HCT116 (cell line): Measurements from ENCODE around the gene ZNF750. TPM values are rescaled to one million over a fixed set of nuclear protein-coding genes. Genes with fewer than 3 reads are reported as not detected.

Experiments
- ATAC-seq: fragments of 200-7000 bp; cut with Tn5 transposase; 2 replicates; pipeline ENCODE4 v1.9.1; 2020; ENCODE audit warnings: mild to moderate bottlenecking, moderate library complexity
- BruUV-seq: library from RNA; stranded (reverse); fragments of 400-500 nt; replicated peaks from 2 replicates; lab custom pipeline; 2021; lab: Mats Ljungman, UMichigan
- CTCF ChIA-PET: fragments of 300-600 bp; sonication (Branson Sonifier 250); formaldehyde crosslinking; loops from one replicate; lab custom pipeline; 2021; ENCODE audit warnings: antibody characterized with exemption; lab: Charles Lee
- POLR2A ChIA-PET: fragments of 300-600, 350-600 bp; sonication (Branson Sonifier 250); formaldehyde crosslinking; loops from one replicate; lab custom pipeline; 2021; ENCODE audit warnings: antibody characterized with exemption; lab: Charles Lee
- RAD21 ChIA-PET, 2 experiments: fragments of 300-600 bp; sonication (Branson Sonifier 250); formaldehyde crosslinking; loops; one replicate each; lab custom pipeline; 2023; ENCODE audit warnings: low total read pairs in 2 of 2; ENCODE audit not compliant: uncharacterized antibody in 2 of 2, unreplicated experiment in 2 of 2, low non-redundant PET in 1 of 2; lab: Charles Lee
- DNase-seq: peaks from one replicate; pipeline ENCODE4 v3.0.0-alpha.2; 2010; ENCODE audit warnings: low read depth, low spot score
- H2AFZ ChIP-seq: fragments of 200-600 bp; shearing (Covaris generic), sonication (generic); 2 replicates; pipeline ENCODE4 v1.6.1; 2017; ENCODE audit warnings: low read depth, mixed run types, mixed read lengths, antibody characterized with exemption, low read length; ENCODE audit not compliant: poor library complexity, severe bottlenecking
- H3K27ac ChIP-seq: 2 replicates; pipeline ENCODE4 v1.5.1; 2012; ENCODE audit warnings: low read depth, low read length
- H3K27me3 ChIP-seq: fragments of 200-600 bp; sonication (generic); 2 replicates; pipeline ENCODE4 v1.6.1; 2016; ENCODE audit warnings: mixed run types, low read length, mixed read lengths; ENCODE audit not compliant: insufficient read depth
- H3K36me3 ChIP-seq, 2 experiments: fragments of 200-500 bp in 1 of 2; fragments of 200-600 bp in 1 of 2; sonication (Bioruptor generic) in 1 of 2; sonication (generic) in 1 of 2; 2 replicates each; pipeline versions ENCODE4 v1.5.1 to v1.6.1; 2014 to 2016; ENCODE audit warnings: low read length in 2 of 2, inconsistent platforms in 1 of 2, mixed read lengths in 1 of 2, mixed run types in 1 of 2; ENCODE audit not compliant: insufficient read depth in 2 of 2, control insufficient read depth in 1 of 2
- H3K4me1 ChIP-seq, 2 experiments: fragments of 200-600 bp in 1 of 2; sonication (generic) in 1 of 2; 2 replicates each; pipeline versions ENCODE4 v1.5.1 to v1.6.1; 2012 to 2017; ENCODE audit warnings: low read length in 2 of 2, inconsistent platforms in 1 of 2, mild to moderate bottlenecking in 1 of 2, mixed read lengths in 1 of 2, mixed run types in 1 of 2, moderate library complexity in 1 of 2; ENCODE audit not compliant: insufficient read depth in 2 of 2, control insufficient read depth in 1 of 2
- H3K4me2 ChIP-seq: fragments of 200-600 bp; sonication (generic); 2 replicates; pipeline ENCODE4 v1.6.1; 2017; ENCODE audit warnings: mixed run types, low read length, mixed read lengths
- H3K4me3 ChIP-seq, 2 experiments: fragments of 200-600 bp in 1 of 2; sonication (generic) in 1 of 2; replicated peaks in 1 of 2; 2 replicates each; pipeline ENCODE4 v1.5.1; 2011 to 2016; ENCODE audit warnings: low read length in 2 of 2, control low read depth in 1 of 2, low read depth in 1 of 2, mild to moderate bottlenecking in 1 of 2, mixed read lengths in 1 of 2, mixed run types in 1 of 2
- H3K79me2 ChIP-seq: fragments of 200-600 bp; sonication (generic); 2 replicates; pipeline ENCODE4 v1.6.1; 2017; ENCODE audit warnings: mild to moderate bottlenecking, mixed run types, low read length, moderate library complexity, mixed read lengths; ENCODE audit not compliant: insufficient read depth
- H3K9ac ChIP-seq: fragments of 200-600 bp; sonication (generic); 2 replicates; pipeline ENCODE4 v1.6.1; 2016; ENCODE audit warnings: low read length, mixed read lengths
- H3K9me2 ChIP-seq: fragments of 200-600 bp; sonication (generic), shearing (Covaris generic); 2 replicates; pipeline ENCODE4 v1.6.1; 2017; ENCODE audit warnings: mixed run types, mild to moderate bottlenecking, moderate library complexity; ENCODE audit not compliant: insufficient read depth
- H3K9me3 ChIP-seq, 2 experiments: fragments of 200-500 bp in 1 of 2; fragments of 200-600 bp in 1 of 2; sonication (Bioruptor generic) in 1 of 2; sonication (generic) in 1 of 2; 2 replicates each; pipeline ENCODE4 v1.6.1; 2014 to 2017; ENCODE audit warnings: low read length in 2 of 2, mixed read lengths in 2 of 2, inconsistent platforms in 1 of 2, low read depth in 1 of 2, mild to moderate bottlenecking in 1 of 2, mixed run types in 1 of 2, moderate library complexity in 1 of 2; ENCODE audit not compliant: control insufficient read depth in 1 of 2, insufficient read depth in 1 of 2
- H4K20me1 ChIP-seq: fragments of 200-600 bp; sonication (generic), shearing (Covaris generic); 2 replicates; pipeline ENCODE4 v1.6.1; 2017; ENCODE audit warnings: mixed run types, mild to moderate bottlenecking, moderate library complexity; ENCODE audit not compliant: insufficient read depth
- ATF3 ChIP-seq: IDR thresholded peaks from 2 replicates; pipeline ENCODE4 v1.6.1; 2012
- CBX3 ChIP-seq: IDR thresholded peaks from 2 replicates; pipeline ENCODE4 v1.6.1; 2012; ENCODE audit warnings: low read depth
- CEBPB ChIP-seq: IDR thresholded peaks from 2 replicates; pipeline ENCODE4 v1.6.1; 2012; ENCODE audit warnings: low read depth
- EZH2 ChIP-seq: fragments of 200-600 bp; sonication (generic); IDR thresholded peaks from 2 replicates; pipeline ENCODE4 v1.6.1; 2017; ENCODE audit warnings: antibody characterized with exemption, mixed run types
- EZH2phosphoT487 ChIP-seq: fragments of 200-600 bp; IDR thresholded peaks from 2 replicates; pipeline ENCODE4 v1.6.1; 2018; ENCODE audit warnings: antibody characterized with exemption, borderline replicate concordance
- FOSL1 ChIP-seq: IDR thresholded peaks from 2 replicates; pipeline ENCODE4 v1.6.1; 2012; ENCODE audit warnings: low read depth
- MAX ChIP-seq: IDR thresholded peaks from 2 replicates; pipeline ENCODE4 v1.6.1; 2012
- POLR2A ChIP-seq: IDR thresholded peaks from 2 replicates; pipeline ENCODE4 v1.7.0; 2011; ENCODE audit warnings: borderline replicate concordance; ENCODE audit not compliant: insufficient read depth, insufficient read length; ENCODE audit errors: extremely low read depth
- POLR2AphosphoS5 ChIP-seq: IDR thresholded peaks from 2 replicates; pipeline ENCODE4 v1.6.1; 2011; ENCODE audit warnings: mild to moderate bottlenecking, low read depth, low read length, moderate library complexity
- RAD21 ChIP-seq: IDR thresholded peaks from 2 replicates; pipeline ENCODE4 v1.6.1; 2012; ENCODE audit warnings: low read depth, mild to moderate bottlenecking
- SIN3A ChIP-seq: IDR thresholded peaks from 2 replicates; pipeline ENCODE4 v1.6.1; 2012; ENCODE audit warnings: low read depth
- SP1 ChIP-seq: IDR thresholded peaks from 2 replicates; pipeline ENCODE4 v1.6.1; 2012; ENCODE audit warnings: low read depth
- SRF ChIP-seq: IDR thresholded peaks from 2 replicates; pipeline ENCODE4 v1.6.1; 2012; ENCODE audit warnings: low read depth
- YY1 ChIP-seq: IDR thresholded peaks from 2 replicates; pipeline ENCODE4 v1.6.1; 2011; ENCODE audit warnings: low read length, low read depth, moderate library complexity, mild to moderate bottlenecking; ENCODE audit not compliant: insufficient replicate concordance; ENCODE audit errors: extremely low read depth
- intact Hi-C: fragments of 100-400 bp; cut with micrococcal nuclease; formaldehyde crosslinking; loops from 2 replicates; pipeline ENCODE4 v1.10.0; 2022
- total RNA-seq: library from RNA; stranded (reverse); gene quantifications from one replicate; pipeline ENCODE4 v1.2.1, GENCODE V29; 2021; ENCODE audit not compliant: unreplicated experiment
- TF ChIP-seq, protein P1 (sequence below): IDR thresholded peaks from 2 replicates; pipeline ENCODE4 v1.6.1; 2012; ENCODE audit warnings: low read depth
- TF ChIP-seq, protein P2 (sequence below), 3 experiments: fragments of 200-600 bp in 1 of 3; sonication (generic) in 1 of 3; IDR thresholded peaks in 2 of 3; conservative IDR thresholded peaks in 1 of 3; 2 replicates each; pipeline ENCODE4 v1.5.1; 2012 to 2017; ENCODE audit warnings: low read depth in 2 of 3, low read length in 2 of 3, antibody characterized with exemption in 1 of 3, borderline replicate concordance in 1 of 3, control low read depth in 1 of 3, mild to moderate bottlenecking in 1 of 3, mixed read lengths in 1 of 3, mixed run types in 1 of 3, moderate library complexity in 1 of 3; ENCODE audit not compliant: insufficient read depth in 1 of 3
- TF ChIP-seq, protein P3 (sequence below): IDR thresholded peaks from 2 replicates; pipeline ENCODE4 v1.6.1; 2011; ENCODE audit warnings: mild to moderate bottlenecking, low read length, moderate library complexity; ENCODE audit not compliant: insufficient replicate concordance; ENCODE audit errors: extremely low read depth

ZNF750 gene
- total RNA-seq, 1 experiment from 2014 or later = not detected

GRCh38 chr17:82849076-82849945 lies 9.5 kb upstream of the ZNF750 start:
- Histone ChIP-seq H3K4me1 (peaks cover 2 to 8% of the 10 kb centered on the region in 2 experiments; a peak in 2 of 4 replicates), H4K20me1 (no peaks in the 10 kb centered on the region), H3K27me3 (no peaks in the 10 kb centered on the region), H3K4me2 (no peak overlapping the region), H3K79me2 (peaks cover 16% of the 10 kb centered on the region), H3K9me2 (no peaks in the 10 kb centered on the region), H3K9me3 (no peaks in the 10 kb centered on the region), H3K4me3 (no peak overlapping the region), H3K9ac (no peak overlapping the region), H3K36me3 (peaks cover 0 to 4% of the 10 kb centered on the region in 2 experiments; a peak in 3 of 4 replicates), H2AFZ (no peak overlapping the region), H3K27ac (no peak overlapping the region)
- CTCF ChIA-PET = no interaction called here
- intact Hi-C loops = no loop called here
- POLR2A ChIA-PET = no interaction called here
- RAD21 ChIA-PET = no interaction called here
- no peak for DNase-seq
- BruUV-seq = no TSS peak
- ATAC-seq = no peak
- no peak for TF ChIP-seq POLR2AphosphoS5
- TF ChIP-seq, protein P1, sequence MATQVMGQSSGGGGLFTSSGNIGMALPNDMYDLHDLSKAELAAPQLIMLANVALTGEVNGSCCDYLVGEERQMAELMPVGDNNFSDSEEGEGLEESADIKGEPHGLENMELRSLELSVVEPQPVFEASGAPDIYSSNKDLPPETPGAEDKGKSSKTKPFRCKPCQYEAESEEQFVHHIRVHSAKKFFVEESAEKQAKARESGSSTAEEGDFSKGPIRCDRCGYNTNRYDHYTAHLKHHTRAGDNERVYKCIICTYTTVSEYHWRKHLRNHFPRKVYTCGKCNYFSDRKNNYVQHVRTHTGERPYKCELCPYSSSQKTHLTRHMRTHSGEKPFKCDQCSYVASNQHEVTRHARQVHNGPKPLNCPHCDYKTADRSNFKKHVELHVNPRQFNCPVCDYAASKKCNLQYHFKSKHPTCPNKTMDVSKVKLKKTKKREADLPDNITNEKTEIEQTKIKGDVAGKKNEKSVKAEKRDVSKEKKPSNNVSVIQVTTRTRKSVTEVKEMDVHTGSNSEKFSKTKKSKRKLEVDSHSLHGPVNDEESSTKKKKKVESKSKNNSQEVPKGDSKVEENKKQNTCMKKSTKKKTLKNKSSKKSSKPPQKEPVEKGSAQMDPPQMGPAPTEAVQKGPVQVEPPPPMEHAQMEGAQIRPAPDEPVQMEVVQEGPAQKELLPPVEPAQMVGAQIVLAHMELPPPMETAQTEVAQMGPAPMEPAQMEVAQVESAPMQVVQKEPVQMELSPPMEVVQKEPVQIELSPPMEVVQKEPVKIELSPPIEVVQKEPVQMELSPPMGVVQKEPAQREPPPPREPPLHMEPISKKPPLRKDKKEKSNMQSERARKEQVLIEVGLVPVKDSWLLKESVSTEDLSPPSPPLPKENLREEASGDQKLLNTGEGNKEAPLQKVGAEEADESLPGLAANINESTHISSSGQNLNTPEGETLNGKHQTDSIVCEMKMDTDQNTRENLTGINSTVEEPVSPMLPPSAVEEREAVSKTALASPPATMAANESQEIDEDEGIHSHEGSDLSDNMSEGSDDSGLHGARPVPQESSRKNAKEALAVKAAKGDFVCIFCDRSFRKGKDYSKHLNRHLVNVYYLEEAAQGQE = no peak
- TF ChIP-seq MAX = no peak
- no peak for TF ChIP-seq YY1
- TF ChIP-seq CEBPB = no peak
- no peak for TF ChIP-seq SP1
- TF ChIP-seq CBX3 = no peak
- TF ChIP-seq EZH2 = no peak
- no peak for TF ChIP-seq ATF3
- TF ChIP-seq, protein P2, sequence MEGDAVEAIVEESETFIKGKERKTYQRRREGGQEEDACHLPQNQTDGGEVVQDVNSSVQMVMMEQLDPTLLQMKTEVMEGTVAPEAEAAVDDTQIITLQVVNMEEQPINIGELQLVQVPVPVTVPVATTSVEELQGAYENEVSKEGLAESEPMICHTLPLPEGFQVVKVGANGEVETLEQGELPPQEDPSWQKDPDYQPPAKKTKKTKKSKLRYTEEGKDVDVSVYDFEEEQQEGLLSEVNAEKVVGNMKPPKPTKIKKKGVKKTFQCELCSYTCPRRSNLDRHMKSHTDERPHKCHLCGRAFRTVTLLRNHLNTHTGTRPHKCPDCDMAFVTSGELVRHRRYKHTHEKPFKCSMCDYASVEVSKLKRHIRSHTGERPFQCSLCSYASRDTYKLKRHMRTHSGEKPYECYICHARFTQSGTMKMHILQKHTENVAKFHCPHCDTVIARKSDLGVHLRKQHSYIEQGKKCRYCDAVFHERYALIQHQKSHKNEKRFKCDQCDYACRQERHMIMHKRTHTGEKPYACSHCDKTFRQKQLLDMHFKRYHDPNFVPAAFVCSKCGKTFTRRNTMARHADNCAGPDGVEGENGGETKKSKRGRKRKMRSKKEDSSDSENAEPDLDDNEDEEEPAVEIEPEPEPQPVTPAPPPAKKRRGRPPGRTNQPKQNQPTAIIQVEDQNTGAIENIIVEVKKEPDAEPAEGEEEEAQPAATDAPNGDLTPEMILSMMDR (IDR thresholded peaks at IDR 0.05 in 2 of 3, conservative IDR thresholded peaks at IDR 0.05 in 1 of 3; ENCODE audit: borderline replicate concordance in 1 of 3, insufficient read depth in 1 of 3, low read depth in 2 of 3, low read length in 2 of 3) = no peak
- no peak for TF ChIP-seq RAD21
- TF ChIP-seq FOSL1 = no peak
- TF ChIP-seq SIN3A = no peak
- no peak for TF ChIP-seq POLR2A
- no peak for TF ChIP-seq SRF
- TF ChIP-seq, protein P3, sequence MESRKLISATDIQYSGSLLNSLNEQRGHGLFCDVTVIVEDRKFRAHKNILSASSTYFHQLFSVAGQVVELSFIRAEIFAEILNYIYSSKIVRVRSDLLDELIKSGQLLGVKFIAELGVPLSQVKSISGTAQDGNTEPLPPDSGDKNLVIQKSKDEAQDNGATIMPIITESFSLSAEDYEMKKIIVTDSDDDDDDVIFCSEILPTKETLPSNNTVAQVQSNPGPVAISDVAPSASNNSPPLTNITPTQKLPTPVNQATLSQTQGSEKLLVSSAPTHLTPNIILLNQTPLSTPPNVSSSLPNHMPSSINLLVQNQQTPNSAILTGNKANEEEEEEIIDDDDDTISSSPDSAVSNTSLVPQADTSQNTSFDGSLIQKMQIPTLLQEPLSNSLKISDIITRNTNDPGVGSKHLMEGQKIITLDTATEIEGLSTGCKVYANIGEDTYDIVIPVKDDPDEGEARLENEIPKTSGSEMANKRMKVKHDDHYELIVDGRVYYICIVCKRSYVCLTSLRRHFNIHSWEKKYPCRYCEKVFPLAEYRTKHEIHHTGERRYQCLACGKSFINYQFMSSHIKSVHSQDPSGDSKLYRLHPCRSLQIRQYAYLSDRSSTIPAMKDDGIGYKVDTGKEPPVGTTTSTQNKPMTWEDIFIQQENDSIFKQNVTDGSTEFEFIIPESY = no peak
- no peak for TF ChIP-seq EZH2phosphoT487
